Measurements from ENCODE around the gene TINAGL1. TPM values are rescaled to one million over a fixed set of nuclear protein-coding genes. Genes with fewer than 3 reads are reported as not detected.

The TINAGL1 gene
- 31.0 TPM for polyA plus RNA-seq (ENCODE audit: insufficient read length)
- long read RNA-seq, donor 1, transcript TINAGL1-201 (12 exons, 2,187 nt) = major isoform, 18 of 20 reads
- long read RNA-seq, donor 1, partial matches to known transcripts = 0 of 20 reads
- long read RNA-seq, donor 1, other reads (novel, unspliced or antisense) = 0 of 20 reads
- long read RNA-seq, donor 2, transcript TINAGL1-201 (12 exons, 2,187 nt) = major isoform, 8 of 16 reads
- long read RNA-seq, donor 2, partial matches to known transcripts = 7 of 16 reads
- long read RNA-seq, donor 2, other reads (novel, unspliced or antisense) = 0 of 16 reads
- long read RNA-seq, donor 3, transcript TINAGL1-201 (12 exons, 2,187 nt) = major isoform, 5 of 13 reads
- long read RNA-seq, donor 3, partial matches to known transcripts = 8 of 13 reads
- long read RNA-seq, donor 3, other reads (novel, unspliced or antisense) = 0 of 13 reads
- long read RNA-seq, donor 4, partial matches to known transcripts = 8 of 10 reads
- long read RNA-seq, donor 4, other reads (novel, unspliced or antisense) = 0 of 10 reads
- long read RNA-seq, donor 5, transcript TINAGL1-201 (12 exons, 2,187 nt) = major isoform, 17 of 18 reads
- long read RNA-seq, donor 5, partial matches to known transcripts = 0 of 18 reads
- long read RNA-seq, donor 5, other reads (novel, unspliced or antisense) = 0 of 18 reads
- long read RNA-seq, donor 6, transcript TINAGL1-201 (12 exons, 2,187 nt) = major isoform, 7 of 10 reads
- long read RNA-seq, donor 6, partial matches to known transcripts = 0 of 10 reads
- long read RNA-seq, donor 6, other reads (novel, unspliced or antisense) = 0 of 10 reads
- long read RNA-seq, donor 7, transcript TINAGL1-201 (12 exons, 2,187 nt) = major isoform, 8 of 71 reads
- long read RNA-seq, donor 7, partial matches to known transcripts = 63 of 71 reads
- long read RNA-seq, donor 7, other reads (novel, unspliced or antisense) = 0 of 71 reads
- long read RNA-seq, donor 8, transcript TINAGL1-201 (12 exons, 2,187 nt) = major isoform, 6 of 40 reads
- long read RNA-seq, donor 8, partial matches to known transcripts = 34 of 40 reads
- long read RNA-seq, donor 8, other reads (novel, unspliced or antisense) = 0 of 40 reads

- peak; percentile 53 for DNase-seq
Observed at GRCh38 chr1:31576201-31576669, at the start of gene TINAGL1. Gene TINAGL1, plus strand, starts transcription at chr1:31576515. Its CDS starts 634 bp downstream, at chr1:31577149.

- no peak for DNase-seq
Observed at GRCh38 chr1:31529999-31530684, 46.2 kb upstream of the TINAGL1 start.

GRCh38 chr1:31531177-31531999 is 44.9 kb upstream of the TINAGL1 start:
- no peak for DNase-seq

- no peak for DNase-seq
Observed at GRCh38 chr1:31532173-31532572, 44.1 kb upstream of the TINAGL1 start.

- DNase-seq = no peak
Observed at GRCh38 chr1:31535561-31535960, 40.8 kb upstream of the TINAGL1 start.

GRCh38 chr1:31539329-31539728 is 37.0 kb upstream of the TINAGL1 start:
- no peak for DNase-seq

GRCh38 chr1:31541194-31541593 is 35.1 kb upstream of the TINAGL1 start:
- DNase-seq = no peak

- DNase-seq = no peak
Observed at GRCh38 chr1:31545927-31546540, 30.3 kb upstream of the TINAGL1 start.

GRCh38 chr1:31548534-31548906 is 27.8 kb upstream of the TINAGL1 start:
- DNase-seq = no peak

GRCh38 chr1:31548907-31549808 is 27.2 kb upstream of the TINAGL1 start:
- DNase-seq = peak; percentile 92

GRCh38 chr1:31549809-31550620 is 26.3 kb upstream of the TINAGL1 start:
- DNase-seq = no peak

- no peak for DNase-seq
Observed at GRCh38 chr1:31551208-31551607, 25.1 kb upstream of the TINAGL1 start.

GRCh38 chr1:31552489-31552888 is 23.8 kb upstream of the TINAGL1 start:
- DNase-seq = no peak

- no peak for DNase-seq
Observed at GRCh38 chr1:31556481-31557006, 19.8 kb upstream of the TINAGL1 start.

GRCh38 chr1:31559715-31560114 is 16.6 kb upstream of the TINAGL1 start:
- DNase-seq = no peak

GRCh38 chr1:31560394-31560793 is 15.9 kb upstream of the TINAGL1 start:
- no peak for DNase-seq

GRCh38 chr1:31562707-31563360 is 13.5 kb upstream of the TINAGL1 start:
- DNase-seq = no peak

- DNase-seq = no peak
Observed at GRCh38 chr1:31564606-31564989, 11.7 kb upstream of the TINAGL1 start.
